HCT116 (cell line): ENCODE measurements around the gene SUPT3H. TPM values are rescaled to one million over a fixed set of nuclear protein-coding genes. Genes with fewer than 3 reads are reported as not detected.

ENCODE experiments used
- ATAC-seq: fragments of 200-7000 bp; cut with Tn5 transposase; 2 replicates; pipeline ENCODE4 v1.9.1; 2020; ENCODE audit warnings: mild to moderate bottlenecking, moderate library complexity
- Bru-seq: library from RNA; stranded (reverse); fragments of 400-500 nt; gene quantifications from one replicate; lab custom pipeline; 2021; lab: Mats Ljungman, UMichigan
- BruChase-seq, 2 experiments: library from RNA; stranded (reverse); fragments of 400-500 nt; gene quantifications; one replicate each; lab custom pipeline; 2021; lab: Mats Ljungman, UMichigan
- BruUV-seq: library from RNA; stranded (reverse); fragments of 400-500 nt; replicated peaks from 2 replicates; lab custom pipeline; 2021; lab: Mats Ljungman, UMichigan
- CTCF ChIA-PET: fragments of 300-600 bp; sonication (Branson Sonifier 250); formaldehyde crosslinking; loops from one replicate; lab custom pipeline; 2021; ENCODE audit warnings: antibody characterized with exemption; lab: Charles Lee
- POLR2A ChIA-PET: fragments of 300-600, 350-600 bp; sonication (Branson Sonifier 250); formaldehyde crosslinking; loops from one replicate; lab custom pipeline; 2021; ENCODE audit warnings: antibody characterized with exemption; lab: Charles Lee
- RAD21 ChIA-PET, 2 experiments: fragments of 300-600 bp; sonication (Branson Sonifier 250); formaldehyde crosslinking; loops; one replicate each; lab custom pipeline; 2023; ENCODE audit warnings: low total read pairs in 2 of 2; ENCODE audit not compliant: uncharacterized antibody in 2 of 2, unreplicated experiment in 2 of 2, low non-redundant PET in 1 of 2; lab: Charles Lee
- DNase-seq: peaks from one replicate; pipeline ENCODE4 v3.0.0-alpha.2; 2010; ENCODE audit warnings: low read depth, low spot score
- H2AFZ ChIP-seq: fragments of 200-600 bp; shearing (Covaris generic), sonication (generic); 2 replicates; pipeline ENCODE4 v1.6.1; 2017; ENCODE audit warnings: low read depth, mixed run types, mixed read lengths, antibody characterized with exemption, low read length; ENCODE audit not compliant: poor library complexity, severe bottlenecking
- H3K27ac ChIP-seq: 2 replicates; pipeline ENCODE4 v1.5.1; 2012; ENCODE audit warnings: low read depth, low read length
- H3K27me3 ChIP-seq: fragments of 200-600 bp; sonication (generic); 2 replicates; pipeline ENCODE4 v1.6.1; 2016; ENCODE audit warnings: mixed run types, low read length, mixed read lengths; ENCODE audit not compliant: insufficient read depth
- H3K36me3 ChIP-seq, 2 experiments: fragments of 200-500 bp in 1 of 2; fragments of 200-600 bp in 1 of 2; sonication (Bioruptor generic) in 1 of 2; sonication (generic) in 1 of 2; 2 replicates each; pipeline versions ENCODE4 v1.5.1 to v1.6.1; 2014 to 2016; ENCODE audit warnings: low read length in 2 of 2, inconsistent platforms in 1 of 2, mixed read lengths in 1 of 2, mixed run types in 1 of 2; ENCODE audit not compliant: insufficient read depth in 2 of 2, control insufficient read depth in 1 of 2
- H3K4me1 ChIP-seq, 2 experiments: fragments of 200-600 bp in 1 of 2; sonication (generic) in 1 of 2; 2 replicates each; pipeline versions ENCODE4 v1.5.1 to v1.6.1; 2012 to 2017; ENCODE audit warnings: low read length in 2 of 2, inconsistent platforms in 1 of 2, mild to moderate bottlenecking in 1 of 2, mixed read lengths in 1 of 2, mixed run types in 1 of 2, moderate library complexity in 1 of 2; ENCODE audit not compliant: insufficient read depth in 2 of 2, control insufficient read depth in 1 of 2
- H3K4me2 ChIP-seq: fragments of 200-600 bp; sonication (generic); 2 replicates; pipeline ENCODE4 v1.6.1; 2017; ENCODE audit warnings: mixed run types, low read length, mixed read lengths
- H3K4me3 ChIP-seq, 2 experiments: fragments of 200-600 bp in 1 of 2; sonication (generic) in 1 of 2; replicated peaks in 1 of 2; 2 replicates each; pipeline ENCODE4 v1.5.1; 2011 to 2016; ENCODE audit warnings: low read length in 2 of 2, control low read depth in 1 of 2, low read depth in 1 of 2, mild to moderate bottlenecking in 1 of 2, mixed read lengths in 1 of 2, mixed run types in 1 of 2
- H3K79me2 ChIP-seq: fragments of 200-600 bp; sonication (generic); 2 replicates; pipeline ENCODE4 v1.6.1; 2017; ENCODE audit warnings: mild to moderate bottlenecking, mixed run types, low read length, moderate library complexity, mixed read lengths; ENCODE audit not compliant: insufficient read depth
- H3K9ac ChIP-seq: fragments of 200-600 bp; sonication (generic); 2 replicates; pipeline ENCODE4 v1.6.1; 2016; ENCODE audit warnings: low read length, mixed read lengths
- H3K9me2 ChIP-seq: fragments of 200-600 bp; sonication (generic), shearing (Covaris generic); 2 replicates; pipeline ENCODE4 v1.6.1; 2017; ENCODE audit warnings: mixed run types, mild to moderate bottlenecking, moderate library complexity; ENCODE audit not compliant: insufficient read depth
- H3K9me3 ChIP-seq, 2 experiments: fragments of 200-500 bp in 1 of 2; fragments of 200-600 bp in 1 of 2; sonication (Bioruptor generic) in 1 of 2; sonication (generic) in 1 of 2; 2 replicates each; pipeline ENCODE4 v1.6.1; 2014 to 2017; ENCODE audit warnings: low read length in 2 of 2, mixed read lengths in 2 of 2, inconsistent platforms in 1 of 2, low read depth in 1 of 2, mild to moderate bottlenecking in 1 of 2, mixed run types in 1 of 2, moderate library complexity in 1 of 2; ENCODE audit not compliant: control insufficient read depth in 1 of 2, insufficient read depth in 1 of 2
- H4K20me1 ChIP-seq: fragments of 200-600 bp; sonication (generic), shearing (Covaris generic); 2 replicates; pipeline ENCODE4 v1.6.1; 2017; ENCODE audit warnings: mixed run types, mild to moderate bottlenecking, moderate library complexity; ENCODE audit not compliant: insufficient read depth
- CBX3 ChIP-seq: IDR thresholded peaks from 2 replicates; pipeline ENCODE4 v1.6.1; 2012; ENCODE audit warnings: low read depth
- CEBPB ChIP-seq: IDR thresholded peaks from 2 replicates; pipeline ENCODE4 v1.6.1; 2012; ENCODE audit warnings: low read depth
- EGR1 ChIP-seq: IDR thresholded peaks from 2 replicates; pipeline ENCODE4 v1.6.1; 2012; ENCODE audit warnings: low read depth
- ELF1 ChIP-seq: IDR thresholded peaks from 2 replicates; pipeline ENCODE4 v1.6.1; 2012; ENCODE audit warnings: low read depth, borderline replicate concordance
- EZH2 ChIP-seq: fragments of 200-600 bp; sonication (generic); IDR thresholded peaks from 2 replicates; pipeline ENCODE4 v1.6.1; 2017; ENCODE audit warnings: antibody characterized with exemption, mixed run types
- EZH2phosphoT487 ChIP-seq: fragments of 200-600 bp; IDR thresholded peaks from 2 replicates; pipeline ENCODE4 v1.6.1; 2018; ENCODE audit warnings: antibody characterized with exemption, borderline replicate concordance
- FOSL1 ChIP-seq: IDR thresholded peaks from 2 replicates; pipeline ENCODE4 v1.6.1; 2012; ENCODE audit warnings: low read depth
- JUND ChIP-seq: IDR thresholded peaks from 2 replicates; pipeline ENCODE4 v1.6.1; 2012
- POLR2AphosphoS5 ChIP-seq: IDR thresholded peaks from 2 replicates; pipeline ENCODE4 v1.6.1; 2011; ENCODE audit warnings: mild to moderate bottlenecking, low read depth, low read length, moderate library complexity
- RAD21 ChIP-seq: IDR thresholded peaks from 2 replicates; pipeline ENCODE4 v1.6.1; 2012; ENCODE audit warnings: low read depth, mild to moderate bottlenecking
- REST ChIP-seq: IDR thresholded peaks from 2 replicates; pipeline ENCODE4 v1.6.1; 2012; ENCODE audit warnings: low read depth
- SIN3A ChIP-seq: IDR thresholded peaks from 2 replicates; pipeline ENCODE4 v1.6.1; 2012; ENCODE audit warnings: low read depth
- SRF ChIP-seq: IDR thresholded peaks from 2 replicates; pipeline ENCODE4 v1.6.1; 2012; ENCODE audit warnings: low read depth
- TCF7L2 ChIP-seq: IDR thresholded peaks from 2 replicates; pipeline ENCODE4 v1.7.0; 2011; ENCODE audit warnings: borderline replicate concordance, inconsistent platforms; ENCODE audit not compliant: insufficient read depth, insufficient read length; ENCODE audit errors: extremely low read depth
- YY1 ChIP-seq: IDR thresholded peaks from 2 replicates; pipeline ENCODE4 v1.6.1; 2011; ENCODE audit warnings: low read length, low read depth, moderate library complexity, mild to moderate bottlenecking; ENCODE audit not compliant: insufficient replicate concordance; ENCODE audit errors: extremely low read depth
- ZNF274 ChIP-seq: fragments of 200-500 bp; sonication (Bioruptor generic); IDR thresholded peaks from 2 replicates; pipeline ENCODE4 v1.6.1; 2014; ENCODE audit warnings: mild to moderate bottlenecking, low read depth, low read length, inconsistent platforms
- intact Hi-C: fragments of 100-400 bp; cut with micrococcal nuclease; formaldehyde crosslinking; loops from 2 replicates; pipeline ENCODE4 v1.10.0; 2022
- long read RNA-seq: library from polyadenylated mRNA; unstranded; transcript quantifications from one replicate; pipeline ENCODE4 v2.0.0, GENCODE V29; 2021; ENCODE audit not compliant: unreplicated experiment
- polyA plus RNA-seq: library from polyadenylated mRNA; unstranded; fragments of >200 nt; gene quantifications from 2 replicates; pipeline ENCODE4 v1.2.1, GENCODE V29; 2012; ENCODE audit warnings: missing spikeins
- total RNA-seq: library from RNA; stranded (reverse); gene quantifications from one replicate; pipeline ENCODE4 v1.2.1, GENCODE V29; 2021; ENCODE audit not compliant: unreplicated experiment
- TF ChIP-seq, protein P1 (sequence below): IDR thresholded peaks from 2 replicates; pipeline ENCODE4 v1.6.1; 2012
- TF ChIP-seq, protein P2 (sequence below), 3 experiments: fragments of 200-600 bp in 1 of 3; sonication (generic) in 1 of 3; IDR thresholded peaks in 2 of 3; conservative IDR thresholded peaks in 1 of 3; 2 replicates each; pipeline ENCODE4 v1.5.1; 2012 to 2017; ENCODE audit warnings: low read depth in 2 of 3, low read length in 2 of 3, antibody characterized with exemption in 1 of 3, borderline replicate concordance in 1 of 3, control low read depth in 1 of 3, mild to moderate bottlenecking in 1 of 3, mixed read lengths in 1 of 3, mixed run types in 1 of 3, moderate library complexity in 1 of 3; ENCODE audit not compliant: insufficient read depth in 1 of 3
- TF ChIP-seq, protein P3 (sequence below): IDR thresholded peaks from 2 replicates; pipeline ENCODE4 v1.6.1; 2012

The SUPT3H gene
- total RNA-seq (7.4 TPM), Bru-seq, nascent RNA (percentile 67 among the genes with signal in this experiment), BruChase-seq, experiment 1, labeled RNA remaining after a 6-hour chase (percentile 55 among the genes with signal in this experiment), BruChase-seq, experiment 2, labeled RNA remaining after a 2-hour chase (percentile 65 among the genes with signal in this experiment)
- 11.2 and 12.3 TPM in 2 replicates for polyA plus RNA-seq
- long read RNA-seq, partial matches to known transcripts: 4 of 8 reads
- long read RNA-seq, other reads (novel, unspliced or antisense): 4 of 8 reads

GRCh38 chr6:45377554-45378333 is at the start of gene SUPT3H:
Gene SUPT3H (minus strand): TSS chr6:45377934.
- peak; percentile 83 for DNase-seq
- H3K4me3 ChIP-seq: peak within 1 kb of the TSS; percentile 68 to 81
- no peaks in the 10 kb centered on the region for H3K36me3 ChIP-seq
- no peaks in the 10 kb centered on the region for H3K9me3 ChIP-seq
- H3K4me1 ChIP-seq: peaks cover 6 to 20% of the 10 kb centered on the region in 2 experiments; a peak in 3 of 4 replicates
- intact Hi-C loops: loop anchor here (5.0 kb wide), 1 partner anchor 335 kb away; no protein-coding TSS in a partner anchor
- peak within 1 kb of the TSS; percentile 94 for H3K4me2 ChIP-seq
- H3K79me2 ChIP-seq: 0 out of 2 replicates have a peak, but pooled peaks cover 7% of the 10 kb centered on the region
- H3K27me3 ChIP-seq: no peaks in the 10 kb centered on the region
- no TSS peak for BruUV-seq
- ATAC-seq: peak; percentile 89
- H3K9me2 ChIP-seq: no peaks in the 10 kb centered on the region
- ChIA-PET RAD21 (interaction anchor here (0.6 to 1.1 kb wide), 3 partner anchors 137 to 731 kb away, joined by 3 to 4 read pairs (median 3); no protein-coding TSS in a partner anchor), CTCF (interaction anchor here (0.8 to 1.6 kb wide), 4 partner anchors 12 to 902 kb away, joined by 3 to 10 read pairs (median 3); no protein-coding TSS in a partner anchor), POLR2A (interaction anchor here (0.7 to 1.0 kb wide), 4 partner anchors 10 to 337 kb away, joined by 3 to 6 read pairs (median 4); no protein-coding TSS in a partner anchor)
- no peaks in the 10 kb centered on the region for H4K20me1 ChIP-seq
- peak within 1 kb of the TSS; percentile 78 for H3K27ac ChIP-seq
- H3K9ac ChIP-seq: peak within 1 kb of the TSS; percentile 86
- H2AFZ ChIP-seq: peak within 1 kb of the TSS; percentile 77
- TF ChIP-seq, protein P1, sequence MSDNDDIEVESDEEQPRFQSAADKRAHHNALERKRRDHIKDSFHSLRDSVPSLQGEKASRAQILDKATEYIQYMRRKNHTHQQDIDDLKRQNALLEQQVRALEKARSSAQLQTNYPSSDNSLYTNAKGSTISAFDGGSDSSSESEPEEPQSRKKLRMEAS: peak; percentile 96
- 0 out of 2 replicates have a peak, but pooled peaks have one; percentile 75 for TF ChIP-seq CBX3
- TF ChIP-seq TCF7L2: peak; percentile 50
- no peak for TF ChIP-seq JUND
- peak; percentile 72 for TF ChIP-seq YY1
- no peak for TF ChIP-seq FOSL1
- TF ChIP-seq EZH2: no peak
- TF ChIP-seq CEBPB: no peak
- peak; percentile 90 for TF ChIP-seq POLR2AphosphoS5
- TF ChIP-seq ZNF274: no peak
- TF ChIP-seq SIN3A: peak; percentile 41
- TF ChIP-seq EGR1: peak; percentile 83
- TF ChIP-seq, protein P2, sequence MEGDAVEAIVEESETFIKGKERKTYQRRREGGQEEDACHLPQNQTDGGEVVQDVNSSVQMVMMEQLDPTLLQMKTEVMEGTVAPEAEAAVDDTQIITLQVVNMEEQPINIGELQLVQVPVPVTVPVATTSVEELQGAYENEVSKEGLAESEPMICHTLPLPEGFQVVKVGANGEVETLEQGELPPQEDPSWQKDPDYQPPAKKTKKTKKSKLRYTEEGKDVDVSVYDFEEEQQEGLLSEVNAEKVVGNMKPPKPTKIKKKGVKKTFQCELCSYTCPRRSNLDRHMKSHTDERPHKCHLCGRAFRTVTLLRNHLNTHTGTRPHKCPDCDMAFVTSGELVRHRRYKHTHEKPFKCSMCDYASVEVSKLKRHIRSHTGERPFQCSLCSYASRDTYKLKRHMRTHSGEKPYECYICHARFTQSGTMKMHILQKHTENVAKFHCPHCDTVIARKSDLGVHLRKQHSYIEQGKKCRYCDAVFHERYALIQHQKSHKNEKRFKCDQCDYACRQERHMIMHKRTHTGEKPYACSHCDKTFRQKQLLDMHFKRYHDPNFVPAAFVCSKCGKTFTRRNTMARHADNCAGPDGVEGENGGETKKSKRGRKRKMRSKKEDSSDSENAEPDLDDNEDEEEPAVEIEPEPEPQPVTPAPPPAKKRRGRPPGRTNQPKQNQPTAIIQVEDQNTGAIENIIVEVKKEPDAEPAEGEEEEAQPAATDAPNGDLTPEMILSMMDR (IDR thresholded peaks at IDR 0.05 in 2 of 3, conservative IDR thresholded peaks at IDR 0.05 in 1 of 3; ENCODE audit: borderline replicate concordance in 1 of 3, insufficient read depth in 1 of 3, low read depth in 2 of 3, low read length in 2 of 3): 0 out of 6 replicates have a peak, but pooled peaks of 1 of the 3 experiments have one; percentile 10
- TF ChIP-seq, protein P3, sequence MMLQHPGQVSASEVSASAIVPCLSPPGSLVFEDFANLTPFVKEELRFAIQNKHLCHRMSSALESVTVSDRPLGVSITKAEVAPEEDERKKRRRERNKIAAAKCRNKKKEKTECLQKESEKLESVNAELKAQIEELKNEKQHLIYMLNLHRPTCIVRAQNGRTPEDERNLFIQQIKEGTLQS: no peak
- TF ChIP-seq ELF1: peak; percentile 71
- peak; percentile 38 for TF ChIP-seq RAD21
- TF ChIP-seq SRF: no peak
- no peak for TF ChIP-seq REST
- TF ChIP-seq EZH2phosphoT487: no peak
